ENCODE results near the gene GATA3. TPM values are rescaled to one million over a fixed set of nuclear protein-coding genes. Genes with fewer than 3 reads are reported as not detected.

The GATA3 gene
- total and polyA plus RNA-seq, 2 of the 8 experiments (the other 6 are each of a cell fraction or from before 2014, with no cell fraction given): 0.02 to 0.43 TPM

- H3K4me1 ChIP-seq (replicated peaks in 1 of 4; ENCODE audit: control insufficient read depth in 3 of 4, insufficient read depth in 4 of 4, low read length in 3 of 4): peaks cover 8 to 20% (median 16%) of the 10 kb centered on the region in 4 experiments
- H3K27ac ChIP-seq (ENCODE audit: low read depth, low read length): no peak overlapping the region
- H3K36me3 ChIP-seq (ENCODE audit: control insufficient read depth in 2 of 4, insufficient read depth in 4 of 4, low read length in 3 of 4): no peaks in the 10 kb centered on the region
- no peak overlapping the region for H3K4me3 ChIP-seq (ENCODE audit: extremely low read depth in 1 of 4, insufficient read depth in 2 of 4, low read depth in 3 of 4, low read length in 4 of 4)
- H4K5ac ChIP-seq (ENCODE audit: insufficient read length, low read depth, low read length): no peak overlapping the region
- no peak overlapping the region for H3K23ac ChIP-seq (ENCODE audit: insufficient read length)
- H2AFZ ChIP-seq (ENCODE audit: low read length): no peak overlapping the region
- WGBS, 2 experiments (ENCODE audit: extremely low coverage in 1 of 2, insufficient coverage in 1 of 2, insufficient read length in 1 of 2, insufficient replicate concordance in 2 of 2, low coverage in 1 of 2, low lambda C conversion rate in 2 of 2, missing lambda C conversion rate in 1 of 2): 96% methylated on average over 2 of the region's 2 CpGs; no CpG with 5 or more reads in 1 of the 2 experiments
- H2BK15ac ChIP-seq (ENCODE audit: low read length): no peak overlapping the region
- ChIA-PET POLR2A (ENCODE audit: partially characterized antibody) (interaction anchor here (1.3 kb wide), 1 partner anchor 8 kb away, joined by 3 read pairs; no protein-coding TSS in a partner anchor), CTCF (ENCODE audit: partially characterized antibody) (interaction anchor here (1.0 to 1.1 kb wide), 3 partner anchors 13 to 130 kb away, joined by 3 to 4 read pairs (median 3); no protein-coding TSS in a partner anchor)
- H2BK5ac ChIP-seq (ENCODE audit: low read depth, low read length): no peak overlapping the region
- H4K8ac ChIP-seq (ENCODE audit: extremely low read depth, insufficient read depth, low read length): no peak overlapping the region
- no peaks in the 10 kb centered on the region for H3K79me2 ChIP-seq (ENCODE audit: control insufficient read depth in 1 of 2, insufficient read depth in 2 of 2, low read length in 2 of 2)
- no peak overlapping the region for H4K91ac ChIP-seq (replicated peaks; ENCODE audit: insufficient read length, low read length)
- no peak overlapping the region for H2BK20ac ChIP-seq (ENCODE audit: low read length)
- H3K9me3 ChIP-seq (ENCODE audit: insufficient read depth in 2 of 2, low read depth in 1 of 2, low read length in 1 of 2): no peaks in the 10 kb centered on the region
- H2BK120ac ChIP-seq (replicated peaks; ENCODE audit: low read depth, low read length): no peak overlapping the region
- peaks cover 9% of the 10 kb centered on the region; the same call in 1 of the 2 replicates for H3K23me2 ChIP-seq (ENCODE audit: low read depth, low read length)
- no peak overlapping the region for H3K14ac ChIP-seq (ENCODE audit: insufficient read length)
- no peak overlapping the region for H3K9ac ChIP-seq (replicated peaks in 1 of 4; ENCODE audit: extremely low read depth in 1 of 4, low read depth in 3 of 4, low read length in 3 of 4)
- FAIRE-seq: no peak
- peaks cover 3 to 40% (median 27%) of the 10 kb centered on the region in 4 experiments for H3K27me3 ChIP-seq (replicated peaks in 1 of 4; ENCODE audit: control insufficient read depth in 3 of 4, extremely low read depth in 1 of 4, insufficient read depth in 3 of 4, low read length in 3 of 4)
- H4K20me1 ChIP-seq (replicated peaks in 1 of 2; ENCODE audit: control insufficient read depth in 1 of 2, insufficient read depth in 2 of 2, low read length in 2 of 2): peaks cover 0 to 2% of the 10 kb centered on the region in 2 experiments
- H3K4me2 ChIP-seq (ENCODE audit: insufficient read depth in 1 of 2, low read depth in 2 of 2, low read length in 2 of 2): no peak overlapping the region
- no peak overlapping the region for H2AK5ac ChIP-seq (ENCODE audit: low read depth, low read length)
- H3K56ac ChIP-seq (replicated peaks; ENCODE audit: insufficient read length, low read depth, low read length): no peak overlapping the region
- no peak overlapping the region for H3K18ac ChIP-seq (ENCODE audit: extremely low read depth, low read length)
- no peaks in the 10 kb centered on the region for H3K79me1 ChIP-seq (ENCODE audit: low read depth, low read length)
- DNase-seq (ENCODE audit: low read depth in 1 of 2, low spot score in 2 of 2): no peak
- no peak overlapping the region for H2BK12ac ChIP-seq (ENCODE audit: low read depth, low read length)
- no peak overlapping the region for H3K4ac ChIP-seq (replicated peaks; ENCODE audit: insufficient read length, low read depth, low read length)
- TF ChIP-seq MAX (IDR thresholded peaks at IDR 0.05) (no peak), EZH2 (IDR thresholded peaks at IDR 0.05; ENCODE audit: low read depth, low read length, severe bottlenecking) (no peak), BRCA1 (IDR thresholded peaks at IDR 0.05; ENCODE audit: low read depth, low read length) (no peak), ATF2 (IDR thresholded peaks at IDR 0.05; ENCODE audit: low read length) (no peak), CTBP2 (IDR thresholded peaks at IDR 0.05; ENCODE audit: borderline replicate concordance, insufficient read depth, insufficient read length, low read length) (no peak)
These were observed 12.3 kb downstream of the GATA3 start for GRCh38 chr10:8066797-8067196.

Measured in H1 (cell line).